Keratinocyte (primary cell): ENCODE data around the gene OR51M1.

Experiments used
- CTCF ChIP-seq, 3 experiments: IDR thresholded peaks in 1 of 3; conservative IDR thresholded peaks in 1 of 3; optimal IDR thresholded peaks in 1 of 3; 2 replicates in 2 of 3; 3 replicates in 1 of 3; pipeline versions ENCODE3 to v1.5.1; 2011; ENCODE audit warnings: low read length in 3 of 3, mild to moderate bottlenecking in 3 of 3, moderate library complexity in 2 of 3, control low read depth in 1 of 3, inconsistent platforms in 1 of 3; ENCODE audit not compliant: insufficient read depth in 2 of 3; ENCODE audit errors: extremely low read depth in 1 of 3
- EZH2 ChIP-seq: IDR thresholded peaks from one replicate; pipeline ENCODE4 v1.6.1; 2012; ENCODE audit warnings: inconsistent platforms, mild to moderate bottlenecking, low read length, moderate library complexity

- peak in 2 of 3 experiments; percentile 17 to 25 for TF ChIP-seq CTCF (optimal IDR thresholded peaks at IDR 0.05 in 1 of 3, IDR thresholded peaks at IDR 0.05 in 1 of 3, conservative IDR thresholded peaks at IDR 0.05 in 1 of 3; ENCODE audit: extremely low read depth in 1 of 3, insufficient read depth in 2 of 3, low read length in 3 of 3)
- TF ChIP-seq EZH2: no peak
These were observed 13.8 kb upstream of the OR51M1 start for GRCh38 chr11:5369789-5370188.
